Activated B cell treated with CpG ODN at 0.5 μM for 24 hours (primary cell): ENCODE measurements around the gene TBX18. TPM values are rescaled to one million over a fixed set of nuclear protein-coding genes. Genes with fewer than 3 reads are reported as not detected.

ENCODE experiments used
- ATAC-seq: fragments of 200-7000 bp; cut with Tn5 transposase; one replicate; pipeline ENCODE4 v1.10.0; 2021; ENCODE audit warnings: low read depth, mild to moderate bottlenecking, moderate library complexity
- CTCF ChIA-PET: fragments of 350-600 bp; sonication (Branson Sonifier 250); formaldehyde crosslinking; loops from one replicate; lab custom pipeline; 2021; ENCODE audit warnings: antibody characterized with exemption; lab: Charles Lee
- POLR2A ChIA-PET: fragments of 350-600 bp; sonication (Branson Sonifier 250); formaldehyde crosslinking; loops from one replicate; lab custom pipeline; 2021; ENCODE audit warnings: antibody characterized with exemption; lab: Charles Lee
- DNase-seq: peaks from one replicate; pipeline ENCODE4 v3.0.0; 2022
- H3K27ac Mint-ChIP-seq: one replicate; pipeline ENCODE4 v1.8.0; 2020; ENCODE audit warnings: mixed read lengths
- H3K27me3 Mint-ChIP-seq: one replicate; pipeline ENCODE4 v1.8.0; 2021; ENCODE audit warnings: mixed read lengths
- H3K36me3 Mint-ChIP-seq: one replicate; pipeline ENCODE4 v1.8.0; 2021; ENCODE audit warnings: low read depth, mixed read lengths
- H3K4me1 Mint-ChIP-seq: one replicate; pipeline ENCODE4 v1.8.0; 2021; ENCODE audit warnings: mixed read lengths
- H3K4me3 Mint-ChIP-seq: one replicate; pipeline ENCODE4 v1.8.0; 2020; ENCODE audit warnings: mild to moderate bottlenecking, mixed read lengths
- H3K9me3 Mint-ChIP-seq: one replicate; pipeline ENCODE4 v1.8.0; 2020; ENCODE audit warnings: mixed read lengths
- CTCF ChIP-seq: fragments of 200-600 bp; IDR thresholded peaks from one replicate; pipeline ENCODE4 v1.8.0; 2022; ENCODE audit warnings: antibody characterized with exemption, mild to moderate bottlenecking
- intact Hi-C: fragments of 100-400 bp; cut with micrococcal nuclease; formaldehyde crosslinking; loops from one replicate; pipeline ENCODE4 v1.15.1; 2024
- total RNA-seq: library from RNA; stranded (reverse); gene quantifications from 2 replicates; pipeline ENCODE4 v1.2.3, GENCODE V29; 2022

Gene TBX18
- total RNA-seq, 1 donor from 2014 or later: not detected

- POLR2A ChIA-PET: no interaction called here
- peaks cover 7% of the 10 kb centered on the region for H3K9me3 Mint-ChIP-seq
- no peak for TF ChIP-seq CTCF
- ATAC-seq: no peak
- no peak overlapping the region for H3K27ac Mint-ChIP-seq
- H3K4me3 Mint-ChIP-seq: no peak overlapping the region
- H3K27me3 Mint-ChIP-seq: no peaks in the 10 kb centered on the region
- intact Hi-C loops: no loop called here
- no peaks in the 10 kb centered on the region for H3K36me3 Mint-ChIP-seq
- DNase-seq: no peak
- CTCF ChIA-PET: no interaction called here
- H3K4me1 Mint-ChIP-seq: no peaks in the 10 kb centered on the region
Measured at GRCh38 chr6:84707171-84707570, 57.2 kb downstream of the TBX18 start.

GRCh38 chr6:84696166-84696565 lies 68.2 kb downstream of the TBX18 start:
- no peak overlapping the region for H3K27ac Mint-ChIP-seq
- no peak for ATAC-seq
- no peaks in the 10 kb centered on the region for H3K4me1 Mint-ChIP-seq
- no peaks in the 10 kb centered on the region for H3K36me3 Mint-ChIP-seq
- ChIA-PET POLR2A (no interaction called here), CTCF (no interaction called here)
- intact Hi-C loops: no loop called here
- H3K4me3 Mint-ChIP-seq: no peak overlapping the region
- H3K27me3 Mint-ChIP-seq: no peaks in the 10 kb centered on the region
- no peak for TF ChIP-seq CTCF
- DNase-seq: no peak
- no peaks in the 10 kb centered on the region for H3K9me3 Mint-ChIP-seq

GRCh38 chr6:84691978-84692623 lies 72.3 kb downstream of the TBX18 start:
- ChIA-PET CTCF (no interaction called here), POLR2A (no interaction called here)
- H3K9me3 Mint-ChIP-seq: no peaks in the 10 kb centered on the region
- no peak for ATAC-seq
- no peaks in the 10 kb centered on the region for H3K36me3 Mint-ChIP-seq
- DNase-seq: no peak
- TF ChIP-seq CTCF: no peak
- no peaks in the 10 kb centered on the region for H3K4me1 Mint-ChIP-seq
- H3K27me3 Mint-ChIP-seq: no peaks in the 10 kb centered on the region
- no peak overlapping the region for H3K4me3 Mint-ChIP-seq
- no peak overlapping the region for H3K27ac Mint-ChIP-seq
- intact Hi-C loops: no loop called here

- no peak overlapping the region for H3K4me3 Mint-ChIP-seq
- ChIA-PET CTCF (no interaction called here), POLR2A (no interaction called here)
- no peak overlapping the region for H3K27ac Mint-ChIP-seq
- peaks cover 3% of the 10 kb centered on the region for H3K9me3 Mint-ChIP-seq
- no peaks in the 10 kb centered on the region for H3K36me3 Mint-ChIP-seq
- H3K4me1 Mint-ChIP-seq: no peaks in the 10 kb centered on the region
- TF ChIP-seq CTCF: no peak
- intact Hi-C loops: no loop called here
- no peaks in the 10 kb centered on the region for H3K27me3 Mint-ChIP-seq
- ATAC-seq (no peak), DNase-seq (no peak)
Measured at GRCh38 chr6:84688141-84688873, 76.1 kb downstream of the TBX18 start.

GRCh38 chr6:84687431-84687830 lies 77.0 kb downstream of the TBX18 start:
- intact Hi-C loops: no loop called here
- POLR2A ChIA-PET: no interaction called here
- TF ChIP-seq CTCF: no peak

More at GRCh38 chr6:84687431-84687830, 77.0 kb downstream of the TBX18 start:
- peaks cover 3% of the 10 kb centered on the region for H3K9me3 Mint-ChIP-seq
- H3K27ac Mint-ChIP-seq: no peak overlapping the region
- no peaks in the 10 kb centered on the region for H3K4me1 Mint-ChIP-seq
- DNase-seq (no peak), ATAC-seq (no peak)
- no peaks in the 10 kb centered on the region for H3K27me3 Mint-ChIP-seq
- no peaks in the 10 kb centered on the region for H3K36me3 Mint-ChIP-seq
- CTCF ChIA-PET: no interaction called here
- no peak overlapping the region for H3K4me3 Mint-ChIP-seq
